SU-DHL-6 (cell line): Measurements from ENCODE around the gene CHST15.

Experiments
- H2AFZ ChIP-seq: fragments of 200-600 bp; sonication (generic); 2 replicates; pipeline ENCODE4 v1.6.1; 2014; ENCODE audit warnings: low read depth, mild to moderate bottlenecking, moderate library complexity, mixed read lengths, antibody characterized with exemption, low read length; ENCODE audit not compliant: severe bottlenecking
- H3F3A ChIP-seq: fragments of 200-600 bp; shearing (Covaris generic); 2 replicates; pipeline ENCODE4 v1.6.0; 2016; ENCODE audit warnings: antibody characterized with exemption, mild to moderate bottlenecking; ENCODE audit not compliant: insufficient read depth
- H3K27ac ChIP-seq: fragments of 200-600 bp; sonication (generic); 2 replicates; pipeline ENCODE4 v1.5.1; 2016; ENCODE audit warnings: low read depth, mild to moderate bottlenecking, low read length, moderate library complexity, mixed read lengths
- H3K27me3 ChIP-seq: fragments of 200-600 bp; sonication (generic), shearing (Covaris generic); 2 replicates; pipeline ENCODE4 v1.6.0; 2014; ENCODE audit warnings: mild to moderate bottlenecking, low read length
- H3K36me3 ChIP-seq: fragments of 200-600 bp; sonication (generic); 2 replicates; pipeline ENCODE4 v1.6.1; 2014; ENCODE audit warnings: mild to moderate bottlenecking, low read length, mixed read lengths
- H3K4me2 ChIP-seq: fragments of 300-600, 200-600 bp; shearing (Covaris generic), sonication (generic); 2 replicates; pipeline ENCODE4 v1.6.0; 2014; ENCODE audit warnings: low read length, low read depth, mild to moderate bottlenecking; ENCODE audit not compliant: poor library complexity, severe bottlenecking
- H3K4me3 ChIP-seq: fragments of 200-600 bp; sonication (generic); 2 replicates; pipeline ENCODE4 v1.5.1; 2014; ENCODE audit warnings: antibody characterized with exemption, low read length, mild to moderate bottlenecking, mixed read lengths; ENCODE audit not compliant: insufficient read depth, poor library complexity, severe bottlenecking
- H3K79me2 ChIP-seq: fragments of 200-600 bp; sonication (generic); 2 replicates; pipeline ENCODE4 v1.6.1; 2014; ENCODE audit warnings: mild to moderate bottlenecking, low read length, moderate library complexity; ENCODE audit not compliant: insufficient read depth
- H3K9ac ChIP-seq: fragments of 200-600 bp; sonication (generic); 2 replicates; pipeline ENCODE4 v1.7.0; 2014; ENCODE audit warnings: mild to moderate bottlenecking, low read length
- H3K9me2 ChIP-seq: fragments of 200-600 bp; sonication (generic); replicated peaks from 2 replicates; pipeline ENCODE4 v1.6.1; 2014; ENCODE audit warnings: low read length; ENCODE audit not compliant: insufficient read depth
- H3K9me3 ChIP-seq: fragments of 200-600 bp; sonication (generic); 2 replicates; pipeline ENCODE4 v1.6.1; 2014; ENCODE audit warnings: low read length, mixed read lengths; ENCODE audit not compliant: insufficient read depth
- H4K20me1 ChIP-seq: fragments of 200-600 bp; sonication (generic); 2 replicates; pipeline ENCODE4 v1.6.1; 2014; ENCODE audit warnings: low read depth, mild to moderate bottlenecking, antibody characterized with exemption, low read length, moderate library complexity, mixed read lengths
- EZH2phosphoT487 ChIP-seq: fragments of 200-600 bp; sonication (generic), shearing (Covaris generic); conservative IDR thresholded peaks from 2 replicates; pipeline ENCODE4 v1.6.1; 2018; ENCODE audit warnings: mild to moderate bottlenecking, antibody characterized with exemption, low read length, moderate library complexity, mixed read lengths
- TF ChIP-seq, protein P1 (sequence below): fragments of 200-600 bp; sonication (generic); IDR thresholded peaks from one replicate; pipeline ENCODE4 v1.5.1; 2017; ENCODE audit warnings: antibody characterized with exemption, mild to moderate bottlenecking, low read length, moderate library complexity; ENCODE audit not compliant: insufficient read depth, poor library complexity, severe bottlenecking

CHST15 gene

DNA sequence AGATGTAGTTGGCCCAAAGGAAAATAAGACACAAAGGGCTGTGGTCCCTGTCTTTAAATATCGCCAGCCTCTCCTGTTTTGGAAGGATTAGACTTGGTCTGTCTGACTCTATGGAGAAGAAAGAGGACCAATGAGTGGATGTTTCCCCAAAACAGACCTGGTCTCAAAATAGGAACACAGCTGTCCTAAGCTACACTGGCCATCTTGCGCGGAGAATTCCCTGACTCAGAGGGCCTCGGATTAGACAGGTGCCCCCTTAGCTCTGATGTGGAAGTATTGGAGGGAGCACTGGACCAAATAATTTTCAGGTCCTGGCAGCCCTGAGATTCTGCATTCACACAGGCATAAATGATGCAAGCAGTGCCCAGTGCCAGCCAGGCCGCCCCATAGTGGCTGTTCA lies 56.1 kb downstream of the CHST15 start:
- H3K79me2 ChIP-seq = no peaks in the 10 kb centered on the region
- H3K4me2 ChIP-seq = no peak overlapping the region
- H3F3A ChIP-seq = peaks cover 9% of the 10 kb centered on the region; the same call in 1 of the 2 replicates
- no peaks in the 10 kb centered on the region for H4K20me1 ChIP-seq
- no peaks in the 10 kb centered on the region for H3K9me3 ChIP-seq
- H3K36me3 ChIP-seq = no peaks in the 10 kb centered on the region
- H3K27me3 ChIP-seq = no peaks in the 10 kb centered on the region
- H3K9ac ChIP-seq = no peak overlapping the region
- no peak overlapping the region for H3K4me3 ChIP-seq
- H2AFZ ChIP-seq = no peak overlapping the region
- TF ChIP-seq, protein P1, sequence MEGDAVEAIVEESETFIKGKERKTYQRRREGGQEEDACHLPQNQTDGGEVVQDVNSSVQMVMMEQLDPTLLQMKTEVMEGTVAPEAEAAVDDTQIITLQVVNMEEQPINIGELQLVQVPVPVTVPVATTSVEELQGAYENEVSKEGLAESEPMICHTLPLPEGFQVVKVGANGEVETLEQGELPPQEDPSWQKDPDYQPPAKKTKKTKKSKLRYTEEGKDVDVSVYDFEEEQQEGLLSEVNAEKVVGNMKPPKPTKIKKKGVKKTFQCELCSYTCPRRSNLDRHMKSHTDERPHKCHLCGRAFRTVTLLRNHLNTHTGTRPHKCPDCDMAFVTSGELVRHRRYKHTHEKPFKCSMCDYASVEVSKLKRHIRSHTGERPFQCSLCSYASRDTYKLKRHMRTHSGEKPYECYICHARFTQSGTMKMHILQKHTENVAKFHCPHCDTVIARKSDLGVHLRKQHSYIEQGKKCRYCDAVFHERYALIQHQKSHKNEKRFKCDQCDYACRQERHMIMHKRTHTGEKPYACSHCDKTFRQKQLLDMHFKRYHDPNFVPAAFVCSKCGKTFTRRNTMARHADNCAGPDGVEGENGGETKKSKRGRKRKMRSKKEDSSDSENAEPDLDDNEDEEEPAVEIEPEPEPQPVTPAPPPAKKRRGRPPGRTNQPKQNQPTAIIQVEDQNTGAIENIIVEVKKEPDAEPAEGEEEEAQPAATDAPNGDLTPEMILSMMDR = no peak
- TF ChIP-seq EZH2phosphoT487 = no peak
- no peak overlapping the region for H3K27ac ChIP-seq
- no peaks in the 10 kb centered on the region for H3K9me2 ChIP-seq

DNA sequence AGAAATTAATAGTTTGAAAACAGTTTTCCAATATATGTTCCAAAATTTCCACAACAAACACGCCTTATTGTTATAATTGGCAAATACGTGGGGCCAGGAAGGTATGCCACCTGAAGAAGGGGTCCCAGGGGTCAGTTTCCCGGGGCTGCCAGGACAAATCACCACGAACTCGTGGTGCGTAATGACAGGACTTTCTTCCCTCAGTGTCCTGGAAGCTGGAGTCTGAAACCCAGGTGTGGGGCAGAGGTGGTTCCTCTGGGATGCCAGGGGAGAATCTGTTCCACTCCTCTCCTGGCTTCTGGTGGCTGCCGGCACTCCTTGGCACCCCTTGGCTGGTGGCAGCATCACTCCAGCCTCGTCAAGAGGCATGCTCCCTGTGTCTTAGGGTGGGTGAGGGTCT lies 56.7 kb downstream of the CHST15 start:
- Histone ChIP-seq H3K4me2 (peak overlapping the region; percentile 49), H4K20me1 (no peaks in the 10 kb centered on the region), H3K27ac (peak overlapping the region; percentile 74), H3K4me3 (no peak overlapping the region), H3K27me3 (no peaks in the 10 kb centered on the region), H3F3A (peaks cover 9% of the 10 kb centered on the region; the same call in 1 of the 2 replicates), H3K9me3 (no peaks in the 10 kb centered on the region), H2AFZ (no peak overlapping the region), H3K9ac (no peak overlapping the region), H3K79me2 (no peaks in the 10 kb centered on the region), H3K36me3 (no peaks in the 10 kb centered on the region), H3K9me2 (no peaks in the 10 kb centered on the region)
- TF ChIP-seq, protein P1 = no peak
- no peak for TF ChIP-seq EZH2phosphoT487

DNA sequence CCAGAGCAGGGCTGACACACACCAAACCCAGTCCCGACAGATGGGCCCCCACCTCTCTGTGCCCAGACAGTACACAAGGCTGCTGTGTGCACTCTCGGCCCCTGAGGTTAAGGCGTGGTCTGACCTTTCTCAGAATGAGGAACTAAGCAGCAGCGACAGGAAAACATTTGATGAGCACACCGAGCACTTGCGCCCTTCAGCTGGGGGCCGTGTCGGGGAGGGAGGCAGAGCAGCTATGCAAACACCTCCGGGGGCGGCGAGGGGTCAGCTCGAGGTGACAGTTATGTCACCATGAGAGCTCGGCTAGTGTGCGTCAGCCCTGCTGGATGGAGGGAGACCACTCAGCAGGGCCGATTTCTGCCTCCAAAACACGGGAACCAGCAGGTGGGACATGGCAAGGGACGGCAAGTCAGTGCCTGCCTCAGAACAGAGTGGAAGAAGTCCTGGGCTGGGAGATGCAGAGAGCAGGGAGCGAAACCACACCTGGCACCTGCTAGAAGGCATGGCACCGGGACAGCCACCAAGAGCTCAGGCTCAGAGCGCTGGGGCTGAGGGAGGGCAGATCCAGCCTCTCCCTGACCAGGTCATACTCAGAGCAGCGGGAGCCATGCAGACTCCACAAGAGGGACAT lies 57.4 kb downstream of the CHST15 start:
- no peaks in the 10 kb centered on the region for H4K20me1 ChIP-seq
- peak overlapping the region; percentile 23; the same call in 1 of the 2 replicates for H3K9ac ChIP-seq
- no peaks in the 10 kb centered on the region for H3K36me3 ChIP-seq
- H3K27me3 ChIP-seq = no peaks in the 10 kb centered on the region
- H3K9me3 ChIP-seq = no peaks in the 10 kb centered on the region
- peak overlapping the region; percentile 74 for H3K27ac ChIP-seq
- peaks cover 9% of the 10 kb centered on the region; the same call in 1 of the 2 replicates for H3F3A ChIP-seq
- H3K4me2 ChIP-seq = peak overlapping the region; percentile 49
- peak overlapping the region; percentile 10 for H3K4me3 ChIP-seq
- TF ChIP-seq, protein P1 = no peak
- no peaks in the 10 kb centered on the region for H3K79me2 ChIP-seq
- no peak overlapping the region for H2AFZ ChIP-seq
- no peaks in the 10 kb centered on the region for H3K9me2 ChIP-seq
